ENCODE results near the gene NMNAT2. TPM values are rescaled to one million over a fixed set of nuclear protein-coding genes. Genes with fewer than 3 reads are reported as not detected.

Gene NMNAT2
- total and polyA plus RNA-seq, 2 donors from 2014 or later = 0.17 to 2.0 TPM

DNA sequence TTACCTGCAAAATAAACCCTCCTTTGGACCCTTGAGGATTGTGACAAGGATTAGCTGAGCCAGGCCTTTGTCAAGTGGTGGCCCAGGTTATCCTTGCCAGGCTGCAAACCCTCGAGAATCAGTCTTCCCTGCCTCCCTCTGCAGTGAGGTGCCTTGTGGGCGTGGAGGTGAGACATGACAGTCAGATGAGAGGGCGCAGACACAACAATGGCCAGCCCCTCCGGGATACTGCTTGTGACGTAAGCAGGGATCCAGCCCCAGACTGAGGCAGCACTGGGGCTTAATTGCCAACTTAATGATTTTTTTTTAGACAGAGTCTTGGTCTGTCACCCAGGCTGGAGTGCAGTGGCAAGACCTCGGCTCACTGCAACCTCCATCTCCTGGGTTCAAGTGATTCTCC is 127.6 kb downstream of the NMNAT2 start:
- TF ChIP-seq, protein P1, sequence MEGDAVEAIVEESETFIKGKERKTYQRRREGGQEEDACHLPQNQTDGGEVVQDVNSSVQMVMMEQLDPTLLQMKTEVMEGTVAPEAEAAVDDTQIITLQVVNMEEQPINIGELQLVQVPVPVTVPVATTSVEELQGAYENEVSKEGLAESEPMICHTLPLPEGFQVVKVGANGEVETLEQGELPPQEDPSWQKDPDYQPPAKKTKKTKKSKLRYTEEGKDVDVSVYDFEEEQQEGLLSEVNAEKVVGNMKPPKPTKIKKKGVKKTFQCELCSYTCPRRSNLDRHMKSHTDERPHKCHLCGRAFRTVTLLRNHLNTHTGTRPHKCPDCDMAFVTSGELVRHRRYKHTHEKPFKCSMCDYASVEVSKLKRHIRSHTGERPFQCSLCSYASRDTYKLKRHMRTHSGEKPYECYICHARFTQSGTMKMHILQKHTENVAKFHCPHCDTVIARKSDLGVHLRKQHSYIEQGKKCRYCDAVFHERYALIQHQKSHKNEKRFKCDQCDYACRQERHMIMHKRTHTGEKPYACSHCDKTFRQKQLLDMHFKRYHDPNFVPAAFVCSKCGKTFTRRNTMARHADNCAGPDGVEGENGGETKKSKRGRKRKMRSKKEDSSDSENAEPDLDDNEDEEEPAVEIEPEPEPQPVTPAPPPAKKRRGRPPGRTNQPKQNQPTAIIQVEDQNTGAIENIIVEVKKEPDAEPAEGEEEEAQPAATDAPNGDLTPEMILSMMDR (IDR thresholded peaks at IDR 0.05; ENCODE audit: borderline replicate concordance, extremely low read depth, insufficient read depth) = no peak
- no peaks in the 10 kb centered on the region for H3K9me3 ChIP-seq (ENCODE audit: control insufficient read depth in 2 of 3, insufficient read depth in 1 of 3, low read length in 3 of 3)
- no peak overlapping the region for H3K4me3 ChIP-seq (ENCODE audit: low read length in 3 of 3)
- FAIRE-seq (no peak), DNase-seq (no peak)
- H3K4me1 ChIP-seq (ENCODE audit: control insufficient read depth in 2 of 3, insufficient read depth in 2 of 3, low read depth in 1 of 3, low read length in 3 of 3) = no peaks in the 10 kb centered on the region
- H3K9ac ChIP-seq (ENCODE audit: low read length in 3 of 3) = no peak overlapping the region
- H3K27ac ChIP-seq (ENCODE audit: low read depth in 2 of 2, low read length in 2 of 2) = no peak overlapping the region
- intact Hi-C loops (cut with DNase I) = no loop called here
- H3K27me3 ChIP-seq (ENCODE audit: control insufficient read depth, insufficient read depth, low read length) = no peaks in the 10 kb centered on the region
- no peaks in the 10 kb centered on the region for H3K36me3 ChIP-seq (ENCODE audit: control insufficient read depth in 2 of 3, insufficient read depth in 3 of 3, low read length in 3 of 3)

DNA sequence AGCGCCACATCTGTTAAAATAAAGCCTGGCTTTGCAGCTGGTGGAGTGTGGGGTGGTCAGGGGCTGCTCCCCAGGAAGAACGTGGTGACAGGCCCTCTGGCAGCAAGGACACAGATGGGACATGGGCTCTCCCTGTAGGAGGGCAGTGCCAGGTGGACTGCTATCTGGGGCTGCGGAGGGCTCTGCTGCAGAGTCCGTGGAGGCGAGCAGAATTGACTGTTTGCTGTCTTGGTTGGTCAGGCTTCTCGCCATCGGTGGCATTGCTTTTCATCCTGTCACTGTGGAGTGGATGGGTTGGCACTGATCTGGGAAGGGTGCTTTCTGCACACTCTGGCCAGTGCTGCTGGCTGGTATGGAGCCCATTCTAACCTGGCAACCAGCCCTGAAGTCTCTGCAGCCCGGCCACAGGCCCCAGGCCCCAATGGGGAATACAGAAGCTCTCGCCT is 129.1 kb downstream of the NMNAT2 start:
- TF ChIP-seq, protein P1 (IDR thresholded peaks at IDR 0.05; ENCODE audit: borderline replicate concordance, extremely low read depth, insufficient read depth) = no peak
- no peak for DNase-seq
- no peak for FAIRE-seq
- Histone ChIP-seq H3K4me1 (ENCODE audit: control insufficient read depth in 2 of 3, insufficient read depth in 2 of 3, low read depth in 1 of 3, low read length in 3 of 3) (no peaks in the 10 kb centered on the region), H3K9ac (ENCODE audit: low read length in 3 of 3) (no peak overlapping the region), H3K9me3 (ENCODE audit: control insufficient read depth in 2 of 3, insufficient read depth in 1 of 3, low read length in 3 of 3) (no peaks in the 10 kb centered on the region), H3K27me3 (ENCODE audit: control insufficient read depth, insufficient read depth, low read length) (no peaks in the 10 kb centered on the region), H3K36me3 (ENCODE audit: control insufficient read depth in 2 of 3, insufficient read depth in 3 of 3, low read length in 3 of 3) (no peaks in the 10 kb centered on the region), H3K4me3 (ENCODE audit: low read length in 3 of 3) (no peak overlapping the region), H3K27ac (ENCODE audit: low read depth in 2 of 2, low read length in 2 of 2) (no peak overlapping the region)
- intact Hi-C loops (cut with DNase I) = no loop called here

DNA sequence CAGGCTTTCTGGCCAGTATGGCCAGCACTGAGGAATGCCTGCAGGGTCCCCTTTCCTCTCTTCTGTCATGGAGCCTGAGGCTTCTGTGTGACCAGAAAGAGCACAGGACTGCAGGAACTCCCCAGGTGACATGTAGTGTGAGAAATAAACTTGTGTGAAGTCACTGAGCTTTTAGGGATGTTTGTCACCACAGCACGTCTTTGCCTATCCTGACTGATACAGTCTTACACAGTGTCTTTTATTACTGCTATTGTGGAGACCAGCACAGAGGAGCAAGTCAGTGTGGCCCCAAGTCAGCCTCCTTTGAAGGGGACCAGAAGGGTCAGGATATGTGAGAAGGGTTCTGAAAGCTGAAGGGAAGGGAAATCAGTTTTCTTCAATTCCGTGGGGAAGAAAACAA is 129.6 kb downstream of the NMNAT2 start:
- Histone ChIP-seq H3K27me3 (ENCODE audit: control insufficient read depth, insufficient read depth, low read length) (no peaks in the 10 kb centered on the region), H3K9me3 (ENCODE audit: control insufficient read depth in 2 of 3, insufficient read depth in 1 of 3, low read length in 3 of 3) (no peaks in the 10 kb centered on the region), H3K4me3 (ENCODE audit: low read length in 3 of 3) (no peak overlapping the region), H3K4me1 (ENCODE audit: control insufficient read depth in 2 of 3, insufficient read depth in 2 of 3, low read depth in 1 of 3, low read length in 3 of 3) (no peaks in the 10 kb centered on the region), H3K9ac (ENCODE audit: low read length in 3 of 3) (no peak overlapping the region), H3K27ac (ENCODE audit: low read depth in 2 of 2, low read length in 2 of 2) (no peak overlapping the region), H3K36me3 (ENCODE audit: control insufficient read depth in 2 of 3, insufficient read depth in 3 of 3, low read length in 3 of 3) (no peaks in the 10 kb centered on the region)
- no peak for FAIRE-seq
- no peak for DNase-seq
- intact Hi-C loops (cut with DNase I) = no loop called here
- TF ChIP-seq, protein P1 (IDR thresholded peaks at IDR 0.05; ENCODE audit: borderline replicate concordance, extremely low read depth, insufficient read depth) = no peak

DNA sequence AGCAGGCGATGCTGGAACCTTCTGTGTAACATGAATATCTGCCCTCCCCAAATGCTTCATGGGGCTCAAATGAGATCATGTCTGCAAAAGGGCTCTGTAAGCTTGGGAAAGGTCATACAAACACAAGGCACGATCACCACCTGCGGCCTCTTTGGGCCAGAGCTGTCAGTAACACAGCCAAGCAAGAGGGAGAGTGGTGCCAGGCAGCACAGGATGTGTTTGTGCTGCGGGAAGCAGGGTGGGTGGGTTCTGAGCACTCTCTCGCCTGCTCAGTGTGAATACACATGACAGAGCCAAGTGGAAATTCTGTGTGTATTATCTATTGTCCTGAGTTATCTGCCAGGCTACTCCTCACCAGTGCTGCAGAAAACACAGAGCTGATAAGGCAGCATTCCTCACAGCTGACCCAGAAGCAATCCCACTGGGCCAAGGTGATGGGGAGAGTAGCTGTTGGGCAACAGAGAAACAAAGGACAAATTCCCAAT is 130.9 kb downstream of the NMNAT2 start:
- TF ChIP-seq, protein P1 (IDR thresholded peaks at IDR 0.05; ENCODE audit: borderline replicate concordance, extremely low read depth, insufficient read depth) = no peak
- H3K4me3 ChIP-seq (ENCODE audit: low read length in 3 of 3) = no peak overlapping the region
- peaks cover 0 to 2% (median 0%) of the 10 kb centered on the region in 3 donors for H3K4me1 ChIP-seq (ENCODE audit: control insufficient read depth in 2 of 3, insufficient read depth in 2 of 3, low read depth in 1 of 3, low read length in 3 of 3)
- intact Hi-C loops (cut with DNase I) = no loop called here
- H3K27me3 ChIP-seq (ENCODE audit: control insufficient read depth, insufficient read depth, low read length) = no peaks in the 10 kb centered on the region
- no peaks in the 10 kb centered on the region for H3K36me3 ChIP-seq (ENCODE audit: control insufficient read depth in 2 of 3, insufficient read depth in 3 of 3, low read length in 3 of 3)
- no peak overlapping the region for H3K27ac ChIP-seq (ENCODE audit: low read depth in 2 of 2, low read length in 2 of 2)
- H3K9me3 ChIP-seq (ENCODE audit: control insufficient read depth in 2 of 3, insufficient read depth in 1 of 3, low read length in 3 of 3) = no peaks in the 10 kb centered on the region
- FAIRE-seq = no peak
- H3K9ac ChIP-seq (ENCODE audit: low read length in 3 of 3) = no peak overlapping the region
- no peak for DNase-seq
